HG03342 (cell line): ENCODE data around the gene GRAMD2A.
"Not testable (repeated sequence)": the region's sequence is repeated elsewhere in the genome, so short reads cannot be mapped to it uniquely, and the experiment has no call there.

ENCODE experiments used
- ATAC-seq: cut with Tn5 transposase; IDR thresholded peaks from one replicate; pipeline ENCODE4 v1.9.1; 2021; ENCODE audit warnings: mild to moderate bottlenecking, moderate library complexity; ENCODE audit not compliant: unreplicated experiment

Gene GRAMD2A

DNA sequence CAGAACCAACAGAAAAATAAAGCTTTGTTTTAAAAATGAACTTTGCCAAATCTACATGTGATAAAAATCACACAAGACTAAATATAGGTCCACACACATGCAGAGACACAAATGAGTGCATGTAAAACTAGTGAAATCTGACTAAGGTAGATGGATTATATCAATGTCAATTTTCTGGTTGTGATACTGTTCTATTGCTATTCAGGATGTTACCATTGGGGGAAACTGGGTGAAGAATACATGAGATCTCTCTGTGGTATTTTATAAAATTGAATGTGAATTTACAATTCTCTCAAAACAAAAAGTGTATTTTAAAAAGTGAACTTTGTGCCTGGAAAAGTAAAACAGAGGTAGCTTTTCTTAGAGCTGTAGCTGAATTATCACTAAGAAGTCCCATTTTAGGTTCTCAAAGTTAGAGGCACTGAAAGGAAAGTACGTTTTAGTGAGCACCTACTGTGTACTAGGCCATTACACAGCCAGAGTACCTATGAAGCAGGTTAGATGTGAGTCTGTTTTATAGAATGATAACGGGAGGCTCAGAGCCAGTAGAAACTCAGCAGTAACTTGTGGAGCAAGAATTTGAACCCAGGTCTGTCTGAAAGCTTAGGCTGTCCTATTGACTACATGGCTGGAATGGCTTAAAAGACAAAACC lies 8.2 kb downstream of the GRAMD2A start:
- ATAC-seq = no peak

DNA sequence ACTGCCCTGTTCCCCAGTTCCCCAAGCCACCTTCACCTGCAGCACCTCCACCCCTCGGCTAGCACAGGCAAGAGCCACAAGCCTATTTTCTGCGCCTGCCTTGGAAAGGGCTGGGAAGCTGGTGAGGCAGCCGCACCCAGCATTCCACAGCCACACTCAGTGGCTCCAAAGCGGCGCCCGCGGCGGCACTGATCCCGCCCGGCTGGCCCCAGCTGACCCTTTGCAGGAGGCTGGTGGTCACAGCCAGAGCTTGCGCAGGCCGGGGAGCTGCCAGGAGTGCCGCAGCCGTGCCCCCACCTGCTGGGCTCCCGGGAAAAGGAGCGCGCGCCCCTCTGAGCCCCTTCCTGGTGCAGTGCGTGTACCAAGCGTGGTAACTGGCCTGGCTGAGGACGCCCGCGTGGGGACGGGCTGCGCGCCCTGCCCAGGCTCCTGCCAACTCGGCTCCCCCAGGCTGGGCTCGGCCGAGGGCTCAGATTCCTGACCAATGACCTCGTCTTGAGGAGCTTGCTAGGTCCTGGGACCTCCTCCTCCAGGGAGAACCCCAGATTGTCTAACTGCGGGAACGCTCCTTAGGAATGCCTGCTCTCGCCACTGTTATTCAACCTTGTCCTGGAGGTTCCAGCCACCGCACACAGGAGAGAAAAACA lies 13.3 kb downstream of the GRAMD2A start:
- ATAC-seq = no peak

DNA sequence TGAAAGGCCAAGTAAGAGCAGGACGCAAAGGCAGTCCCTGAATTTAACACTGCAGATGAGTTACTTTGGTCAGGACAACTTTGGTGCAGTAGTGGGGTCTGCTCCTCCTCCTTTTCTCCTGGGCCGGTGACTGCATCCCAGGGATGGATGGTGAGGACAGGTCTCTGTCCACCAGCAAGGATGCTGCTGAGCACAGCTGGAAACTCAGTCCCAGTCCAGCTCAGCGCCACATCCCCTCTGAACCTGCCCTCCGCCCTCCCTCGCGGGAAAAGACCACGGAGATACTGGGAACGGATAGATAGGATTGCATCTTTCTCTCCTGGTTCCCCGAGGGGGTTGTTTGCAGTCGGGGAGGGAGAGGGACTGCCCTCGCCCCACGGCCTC lies 13.8 kb downstream of the GRAMD2A start:
- ATAC-seq = no peak

DNA sequence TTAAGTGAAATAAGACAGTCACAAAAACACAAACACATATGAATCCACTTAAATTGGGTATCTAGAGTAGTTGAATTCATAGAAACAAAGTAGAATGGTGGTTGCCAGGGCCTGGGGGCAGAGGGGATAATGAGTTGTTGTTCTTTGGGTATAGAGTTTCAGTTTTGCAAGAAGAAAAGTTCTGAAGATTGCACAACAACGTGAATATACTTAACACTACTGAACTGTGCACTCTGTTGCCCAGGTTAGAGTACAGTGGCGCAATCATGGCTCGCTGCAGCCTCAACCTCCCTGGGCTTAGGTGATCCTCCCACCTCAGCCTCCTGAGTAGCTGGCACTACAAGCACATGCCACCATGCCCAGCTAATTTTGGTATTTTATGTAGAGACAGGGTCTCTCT lies 14.9 kb downstream of the GRAMD2A start:
- ATAC-seq = no peak

DNA sequence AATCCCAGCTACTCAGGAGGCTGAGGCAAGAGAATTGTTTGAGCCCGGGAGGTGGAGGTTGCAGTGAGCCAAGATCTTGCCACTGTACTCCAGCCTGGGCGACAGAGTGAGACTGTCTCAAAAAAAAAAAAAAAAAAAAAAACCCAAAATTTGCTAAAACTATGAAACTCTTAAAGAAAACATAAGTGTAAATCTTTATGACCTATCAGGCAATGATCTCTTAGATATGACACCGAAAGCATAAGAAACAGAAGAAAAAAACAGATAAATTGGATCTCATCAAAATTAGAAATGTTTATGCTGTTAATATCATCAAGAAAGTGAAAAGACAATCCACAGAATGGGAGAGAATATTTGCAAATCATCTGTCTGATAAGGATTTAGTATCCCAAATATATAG lies 15.3 kb downstream of the GRAMD2A start:
- ATAC-seq = no peak

- no peak for ATAC-seq
Measured at GRCh38 chr15:72180761-72181324, 16.7 kb downstream of the GRAMD2A start.

- no peak for ATAC-seq
Measured at GRCh38 chr15:72179950-72180581, 17.5 kb downstream of the GRAMD2A start.

- no peak for ATAC-seq
Measured at GRCh38 chr15:72178976-72179585, 18.5 kb downstream of the GRAMD2A start.

DNA sequence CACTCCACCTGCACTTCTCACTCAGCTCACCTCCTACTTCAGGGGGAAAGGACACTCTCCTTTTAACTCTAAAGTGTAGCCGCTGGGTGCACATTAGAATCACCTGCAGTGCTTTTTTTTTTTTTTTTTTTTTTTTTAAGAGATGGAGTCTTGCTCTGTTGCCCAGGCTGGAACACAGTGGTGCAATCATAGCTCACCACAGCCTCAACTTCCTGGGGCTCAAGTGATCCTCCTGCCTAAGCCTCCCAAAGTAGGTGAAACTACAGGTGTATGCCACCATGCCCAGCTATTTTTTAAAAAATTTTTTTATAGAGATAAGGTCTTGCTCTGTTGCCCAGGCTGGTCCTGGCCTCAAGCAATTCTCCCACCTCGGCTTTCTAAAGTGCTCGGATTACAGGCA lies 20.8 kb downstream of the GRAMD2A start:
- ATAC-seq = no peak

DNA sequence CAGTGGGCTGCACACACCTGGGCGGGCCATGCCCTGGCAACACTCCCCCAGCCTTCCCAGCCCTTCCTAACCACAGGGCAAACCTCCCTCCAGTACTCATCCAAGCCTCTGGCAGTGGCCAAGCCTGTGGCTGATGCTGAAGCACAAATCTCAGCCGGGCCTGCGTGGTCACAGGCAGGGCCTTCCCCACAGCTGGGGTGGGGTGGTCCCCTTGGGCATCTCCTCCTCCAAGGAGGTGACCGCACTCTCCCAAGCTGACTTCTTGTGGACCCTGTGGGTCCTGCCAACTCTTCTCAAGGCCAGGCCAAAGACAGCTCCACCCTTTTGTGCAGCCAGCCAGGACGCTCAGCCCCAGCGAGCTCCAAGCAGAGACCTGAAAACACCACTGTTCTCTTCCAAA lies 21.4 kb downstream of the GRAMD2A start:
- no peak for ATAC-seq

DNA sequence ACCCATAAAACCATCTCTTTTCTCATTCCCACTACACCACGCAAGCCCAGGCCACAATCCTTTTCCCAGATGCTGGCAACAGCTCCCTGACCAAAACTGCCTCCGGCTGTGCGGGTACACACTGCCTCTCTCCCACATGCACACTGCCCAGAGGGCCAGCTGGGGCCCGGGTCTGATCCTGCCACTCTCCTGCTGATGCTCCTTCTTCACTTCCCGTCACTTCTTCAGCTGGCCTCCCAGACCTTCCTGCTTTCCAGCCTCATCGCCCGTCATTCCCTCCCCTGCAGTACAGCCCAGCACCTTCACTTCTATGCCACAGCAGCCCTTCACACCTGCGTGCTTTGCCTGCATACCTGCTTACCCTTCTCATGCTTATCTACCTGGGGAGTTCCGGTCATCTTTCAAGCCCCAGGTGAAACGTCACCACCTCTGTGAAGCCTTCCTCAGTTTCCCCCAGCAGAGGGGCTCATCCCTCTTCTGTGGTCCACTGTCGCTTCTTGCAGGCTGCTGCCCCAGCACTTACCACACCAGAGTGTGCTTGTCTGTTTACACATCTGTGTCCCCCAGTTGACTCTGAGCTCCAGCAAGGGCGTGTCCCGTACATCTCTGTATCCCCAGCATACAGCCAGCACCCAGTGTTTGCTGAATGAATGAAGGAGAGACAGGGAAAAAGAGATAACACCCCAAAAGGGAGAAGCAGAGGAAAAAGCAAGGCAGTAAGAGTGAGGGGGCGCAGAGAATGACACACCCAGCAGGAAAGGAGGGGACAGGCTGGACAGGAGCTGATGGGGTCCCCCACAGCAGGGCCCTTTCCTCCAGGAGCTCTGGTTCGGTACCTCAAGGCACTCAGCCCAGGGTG lies 22.2 kb downstream of the GRAMD2A start:
- ATAC-seq = no peak

DNA sequence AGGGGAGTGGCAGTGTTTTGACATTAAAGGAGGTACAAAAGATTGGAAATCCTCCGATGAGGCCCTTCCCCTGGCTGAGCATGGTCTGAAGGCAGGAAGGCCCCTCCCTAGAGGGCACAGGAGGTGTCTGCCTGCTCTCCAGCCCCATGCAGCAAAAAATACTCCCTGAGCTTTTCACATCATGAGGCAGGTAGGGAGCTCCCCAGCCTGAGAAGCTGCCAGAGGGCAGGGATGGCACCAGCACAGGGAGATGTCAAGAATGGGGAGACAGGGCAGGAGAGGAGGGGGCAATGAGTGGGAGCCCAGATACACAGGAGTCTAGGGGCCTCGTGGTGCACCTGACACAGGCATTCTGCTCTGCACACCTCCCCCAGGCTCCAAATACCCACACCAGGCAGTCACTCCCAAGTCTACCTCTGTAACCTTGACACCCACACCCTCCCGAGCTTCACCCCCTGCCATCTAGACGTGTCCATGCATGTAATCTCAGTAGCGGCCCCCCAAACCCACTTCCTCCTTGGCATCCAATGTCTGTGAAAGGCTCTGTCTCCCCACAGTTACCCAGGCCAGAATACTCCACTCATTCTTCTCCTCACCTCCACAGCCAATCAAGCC lies 22.9 kb downstream of the GRAMD2A start:
- no peak for ATAC-seq

DNA sequence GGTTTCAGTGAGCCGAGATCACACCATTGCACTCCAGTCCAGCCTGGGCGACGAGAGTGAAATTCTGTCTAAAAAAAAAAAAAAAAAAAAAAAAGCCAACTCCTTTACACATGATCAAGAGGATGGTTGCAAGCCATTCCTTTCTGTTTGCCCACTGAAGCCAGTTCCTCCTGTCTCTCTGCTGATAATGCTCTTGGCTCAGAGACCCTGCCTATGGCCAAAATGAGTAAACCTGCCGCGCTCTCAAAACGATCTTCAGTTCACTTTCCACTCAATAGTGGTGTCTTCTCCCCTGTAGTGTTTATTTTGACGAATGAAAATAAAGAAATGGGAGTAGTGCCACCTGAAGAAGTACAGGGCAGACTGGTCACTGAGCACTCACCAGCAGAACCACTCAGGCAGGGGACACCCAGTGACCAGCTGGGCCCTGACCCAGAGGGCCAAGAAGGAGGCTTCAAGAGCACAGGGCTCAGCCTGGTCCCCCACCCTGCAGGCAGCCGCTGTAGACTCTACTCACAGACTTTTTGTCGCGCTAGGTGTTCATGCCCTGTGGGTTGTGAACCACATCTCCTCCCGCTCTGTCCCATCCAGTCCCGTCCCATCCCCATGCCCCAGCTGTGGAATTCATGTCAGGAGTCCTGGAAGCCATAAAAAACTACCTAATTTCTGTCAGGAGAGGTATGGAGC lies 23.6 kb downstream of the GRAMD2A start:
- no peak for ATAC-seq

- ATAC-seq = no peak
Measured at GRCh38 chr15:72173401-72173800, 24.2 kb downstream of the GRAMD2A start.

- ATAC-seq = no peak
Measured at GRCh38 chr15:72172796-72173195, 24.8 kb downstream of the GRAMD2A start.

DNA sequence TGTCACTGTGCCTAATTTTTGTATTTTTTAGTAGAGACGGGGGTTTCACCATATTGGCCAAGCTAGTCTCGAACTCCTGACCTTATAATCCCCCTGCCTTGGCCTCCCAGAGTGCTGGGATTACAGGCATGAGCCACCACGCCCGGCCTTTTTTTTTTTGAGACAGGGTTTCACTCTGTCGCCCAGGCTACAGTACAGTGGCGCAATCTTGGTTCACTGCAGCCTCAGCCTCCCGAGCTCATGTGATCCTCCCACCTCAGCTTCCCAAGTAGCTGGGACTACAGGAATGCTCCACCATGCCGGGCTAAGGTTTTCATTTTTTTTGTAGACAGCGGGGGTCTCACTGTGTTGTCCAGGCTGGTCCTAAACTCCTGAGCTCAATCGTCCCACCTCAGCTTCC lies 25.6 kb downstream of the GRAMD2A start:
- ATAC-seq = not testable (repeated sequence)

GRCh38 chr15:72170691-72171090 lies 26.9 kb downstream of the GRAMD2A start:
- no peak for ATAC-seq

DNA sequence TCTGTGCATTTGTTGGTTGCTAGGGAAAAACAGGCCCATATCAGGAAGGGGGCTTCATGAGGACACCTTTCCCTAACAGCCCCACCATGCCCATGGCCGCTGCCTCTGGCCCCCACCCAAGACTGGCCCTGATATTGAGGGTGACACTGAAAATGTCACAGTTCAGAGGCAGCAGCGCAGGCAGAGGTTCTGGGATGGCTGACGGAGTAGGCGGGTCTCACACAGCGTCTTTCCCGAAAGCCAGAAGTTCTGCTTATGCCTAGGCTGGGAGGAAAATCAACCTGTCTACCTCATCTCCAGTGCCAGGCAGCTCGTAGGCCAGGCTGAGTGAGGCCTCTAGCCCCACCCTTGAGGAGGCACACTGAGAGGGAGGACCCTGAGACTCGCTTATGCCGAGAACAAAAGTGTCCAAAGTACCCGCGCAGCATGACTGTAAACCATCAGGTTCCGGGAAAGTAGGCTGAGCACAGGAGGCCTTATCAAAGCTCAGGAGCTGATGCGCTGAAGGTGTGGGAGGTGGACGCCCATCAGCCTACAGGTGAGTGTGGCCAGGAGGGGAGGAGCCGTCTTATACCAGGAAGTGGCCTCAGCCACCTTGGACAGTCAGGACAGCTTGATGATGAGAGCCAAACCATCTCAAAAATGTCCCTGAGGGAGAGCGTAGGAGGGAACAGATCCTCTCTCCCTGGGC lies 27.5 kb downstream of the GRAMD2A start:
- ATAC-seq = no peak

DNA sequence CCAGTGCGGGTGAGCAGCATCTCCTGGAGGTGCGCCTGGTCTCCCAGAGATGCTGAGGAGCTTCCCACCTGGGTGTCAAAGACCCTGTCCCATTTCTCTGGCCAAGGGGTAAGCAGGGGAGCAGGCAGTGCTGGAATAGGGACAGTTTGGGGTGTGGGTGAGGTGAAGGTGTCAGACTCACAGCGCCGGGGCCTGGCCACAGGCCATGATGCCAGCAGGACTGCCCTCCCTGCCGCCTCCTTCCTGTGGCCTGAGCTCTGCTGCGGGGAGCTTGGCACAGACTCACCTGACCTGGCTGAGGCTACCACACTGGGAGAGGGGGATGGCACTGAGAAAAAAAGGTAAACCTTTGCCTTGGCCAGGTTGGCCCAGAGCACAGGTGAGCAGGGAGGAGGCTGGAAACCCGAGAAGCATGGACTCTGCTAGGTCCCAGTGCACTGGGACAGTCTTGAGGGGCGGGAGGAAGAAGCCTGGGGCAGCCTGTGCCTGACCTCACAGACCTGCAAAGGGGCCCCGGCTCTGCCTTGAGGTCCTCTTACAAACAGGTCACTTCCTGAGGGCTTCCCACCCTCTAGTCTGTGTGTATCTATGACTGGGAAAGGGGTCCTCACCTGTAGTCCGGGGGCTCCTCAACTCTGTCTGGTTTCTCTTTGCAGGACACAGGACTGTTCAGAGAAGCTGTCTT lies 28.2 kb downstream of the GRAMD2A start:
- ATAC-seq = no peak
